Hepatocyte (in vitro differentiated cells): ENCODE measurements around the gene MAX. TPM values are rescaled to one million over a fixed set of nuclear protein-coding genes. Genes with fewer than 3 reads are reported as not detected.

ENCODE experiments used
- DNase-seq: peaks from one replicate; pipeline ENCODE4 v3.0.0-alpha.2; 2016; ENCODE audit warnings: low spot score
- H2AFZ ChIP-seq: fragments of 200-600 bp; sonication (generic); 2 replicates; pipeline ENCODE4 v1.6.0; 2016; ENCODE audit warnings: antibody characterized with exemption, mild to moderate bottlenecking
- H3K27ac ChIP-seq: fragments of 200-600 bp; sonication (generic); 2 replicates; pipeline ENCODE4 v1.5.1; 2016; ENCODE audit warnings: mild to moderate bottlenecking
- H3K27me3 ChIP-seq: fragments of 200-600 bp; sonication (generic); 2 replicates; pipeline ENCODE4 v1.6.1; 2016
- H3K36me3 ChIP-seq: fragments of 200-600 bp; sonication (generic); replicated peaks from 2 replicates; pipeline ENCODE4 v1.5.1; 2016; ENCODE audit warnings: low read depth; ENCODE audit not compliant: insufficient read depth
- H3K4me1 ChIP-seq: fragments of 200-600 bp; sonication (generic); 2 replicates; pipeline ENCODE4 v1.5.1; 2016; ENCODE audit warnings: mild to moderate bottlenecking, moderate library complexity; ENCODE audit not compliant: insufficient read depth
- H3K4me2 ChIP-seq: fragments of 200-600 bp; sonication (generic); 2 replicates; pipeline ENCODE4 v1.6.0; 2016
- H3K4me3 ChIP-seq: fragments of 200-600 bp; sonication (generic); 2 replicates; pipeline ENCODE4 v1.5.1; 2016; ENCODE audit warnings: mild to moderate bottlenecking
- H3K79me2 ChIP-seq: fragments of 200-600 bp; sonication (generic); 2 replicates; pipeline ENCODE4 v1.6.0; 2017; ENCODE audit warnings: mild to moderate bottlenecking
- H3K9me2 ChIP-seq: fragments of 200-600 bp; sonication (generic); replicated peaks from 2 replicates; pipeline ENCODE4 v1.6.0; 2017; ENCODE audit warnings: mild to moderate bottlenecking; ENCODE audit not compliant: insufficient read depth
- H3K9me3 ChIP-seq: fragments of 200-600 bp; sonication (generic); 2 replicates; pipeline ENCODE4 v1.5.1; 2016; ENCODE audit warnings: low read depth, mild to moderate bottlenecking
- H4K20me1 ChIP-seq: fragments of 200-600 bp; sonication (generic); 2 replicates; pipeline ENCODE4 v1.6.0; 2016; ENCODE audit warnings: mild to moderate bottlenecking; ENCODE audit not compliant: insufficient read depth, poor library complexity, severe bottlenecking
- CTCF ChIP-seq: fragments of 200-600 bp; sonication (generic); IDR thresholded peaks from 2 replicates; pipeline ENCODE4 v1.5.1; 2016; ENCODE audit warnings: antibody characterized with exemption, mild to moderate bottlenecking; ENCODE audit not compliant: poor library complexity
- EZH2 ChIP-seq: fragments of 200-600 bp; sonication (generic); IDR thresholded peaks from 2 replicates; pipeline ENCODE4 v1.6.1; 2016; ENCODE audit warnings: antibody characterized with exemption, mild to moderate bottlenecking, borderline replicate concordance
- EZH2phosphoT487 ChIP-seq: fragments of 200-600 bp; sonication (generic); IDR thresholded peaks from one replicate; pipeline ENCODE4 v1.6.1; 2018; ENCODE audit warnings: antibody characterized with exemption, mild to moderate bottlenecking, low read depth, moderate library complexity; ENCODE audit not compliant: unreplicated experiment, severe bottlenecking
- WGBS: methylation state at CpG from one replicate; pipeline ENCODE4 v1.1.6; 2016; ENCODE audit warnings: low lambda C conversion rate; ENCODE audit errors: missing lambda C conversion rate; 5-methylcytosine and 5-hydroxymethylcytosine counted together
- polyA plus RNA-seq: library from polyadenylated mRNA; unstranded; fragments of >200 nt; fragmentation: Nextera tagmentation; extraction: Ambion mirVana; gene quantifications from 2 replicates; pipeline ENCODE4 v1.2.1, GENCODE V29; 2016
- total RNA-seq: library from RNA; depleted of rRNA; stranded (reverse); fragments of >200 nt; gene quantifications from 2 replicates; pipeline ENCODE4 v1.2.3, GENCODE V29; 2014

The MAX gene
- total and polyA plus RNA-seq, 2 experiments from 2014 or later = 53.5 to 86.5 TPM

GRCh38 chr14:65117769-65118745 is 15.7 kb upstream of the MAX start:
- 72% methylated on average over 15 of the region's 15 CpGs for WGBS
- peak overlapping the region; percentile 79 for H3K27ac ChIP-seq

GRCh38 chr14:65115615-65116014 is 13.3 kb upstream of the MAX start:
- no peak for DNase-seq
- H3K9me2 ChIP-seq = no peaks in the 10 kb centered on the region
- no peaks in the 10 kb centered on the region for H4K20me1 ChIP-seq
- no peaks in the 10 kb centered on the region for H3K36me3 ChIP-seq
- no peak overlapping the region for H3K27ac ChIP-seq
- no peak overlapping the region for H3K4me3 ChIP-seq
- H3K79me2 ChIP-seq = no peaks in the 10 kb centered on the region
- no peaks in the 10 kb centered on the region for H3K27me3 ChIP-seq
- H2AFZ ChIP-seq = no peak overlapping the region
- H3K4me1 ChIP-seq = no peaks in the 10 kb centered on the region
- H3K9me3 ChIP-seq = no peaks in the 10 kb centered on the region
- TF ChIP-seq EZH2 = no peak
- TF ChIP-seq CTCF = no peak
- no peak for TF ChIP-seq EZH2phosphoT487
- WGBS = 80% methylated on average over 9 of the region's 9 CpGs
- no peak overlapping the region for H3K4me2 ChIP-seq

More at GRCh38 chr14:65117769-65118745, 15.7 kb upstream of the MAX start:
- H4K20me1 ChIP-seq = no peaks in the 10 kb centered on the region
- H3K4me3 ChIP-seq = no peak overlapping the region
- H3K4me1 ChIP-seq = no peaks in the 10 kb centered on the region
- no peaks in the 10 kb centered on the region for H3K9me2 ChIP-seq
- no peaks in the 10 kb centered on the region for H3K79me2 ChIP-seq
- H3K36me3 ChIP-seq = no peaks in the 10 kb centered on the region
- H3K9me3 ChIP-seq = no peaks in the 10 kb centered on the region
- no peak overlapping the region for H2AFZ ChIP-seq
- peak overlapping the region; percentile 23 for H3K4me2 ChIP-seq
- no peak for DNase-seq
- no peaks in the 10 kb centered on the region for H3K27me3 ChIP-seq
- TF ChIP-seq CTCF = no peak
- no peak for TF ChIP-seq EZH2phosphoT487
- no peak for TF ChIP-seq EZH2

- Histone ChIP-seq H3K4me2 (no peak overlapping the region), H3K4me3 (no peak overlapping the region), H3K9me3 (no peaks in the 10 kb centered on the region), H3K79me2 (no peaks in the 10 kb centered on the region), H2AFZ (no peak overlapping the region), H3K27ac (no peak overlapping the region), H3K27me3 (no peaks in the 10 kb centered on the region), H3K36me3 (no peaks in the 10 kb centered on the region), H4K20me1 (no peaks in the 10 kb centered on the region), H3K9me2 (no peaks in the 10 kb centered on the region), H3K4me1 (no peaks in the 10 kb centered on the region)
- TF ChIP-seq EZH2 = no peak
- TF ChIP-seq EZH2phosphoT487 = no peak
- no peak for TF ChIP-seq CTCF
- WGBS = 66% methylated on average over 5 of the region's 5 CpGs
- DNase-seq = no peak
Measured at GRCh38 chr14:65110525-65110924, 8.2 kb upstream of the MAX start.
